Omental fat pad (tissue), 3 donors: ENCODE measurements around the gene MTCL3.
A peak's percentile ranks its signal among the peaks of the same experiment; 100 is the strongest.

ENCODE experiments used
- ATAC-seq: fragments of 150-250 bp; one replicate; pipeline ENCODE4 v1.9.1; 2016; ENCODE audit warnings: mild to moderate bottlenecking, moderate library complexity; ENCODE audit not compliant: low FRiP score
- DNase-seq: peaks from one replicate; pipeline ENCODE4 v3.0.0-alpha.2; 2019; ENCODE audit warnings: low spot score
- TF ChIP-seq, protein P1 (sequence below), 3 donors: fragments of 450-650 bp; IDR thresholded peaks; one replicate each; pipeline ENCODE4 v1.5.1; 2016 to 2017; ENCODE audit warnings: antibody characterized with exemption in 3 of 3, mild to moderate bottlenecking in 3 of 3, moderate library complexity in 2 of 3

MTCL3 gene

GRCh38 chr6:127475135-127475822 is 43.9 kb downstream of the MTCL3 start:
- ATAC-seq (no peak), DNase-seq (no peak)

DNA sequence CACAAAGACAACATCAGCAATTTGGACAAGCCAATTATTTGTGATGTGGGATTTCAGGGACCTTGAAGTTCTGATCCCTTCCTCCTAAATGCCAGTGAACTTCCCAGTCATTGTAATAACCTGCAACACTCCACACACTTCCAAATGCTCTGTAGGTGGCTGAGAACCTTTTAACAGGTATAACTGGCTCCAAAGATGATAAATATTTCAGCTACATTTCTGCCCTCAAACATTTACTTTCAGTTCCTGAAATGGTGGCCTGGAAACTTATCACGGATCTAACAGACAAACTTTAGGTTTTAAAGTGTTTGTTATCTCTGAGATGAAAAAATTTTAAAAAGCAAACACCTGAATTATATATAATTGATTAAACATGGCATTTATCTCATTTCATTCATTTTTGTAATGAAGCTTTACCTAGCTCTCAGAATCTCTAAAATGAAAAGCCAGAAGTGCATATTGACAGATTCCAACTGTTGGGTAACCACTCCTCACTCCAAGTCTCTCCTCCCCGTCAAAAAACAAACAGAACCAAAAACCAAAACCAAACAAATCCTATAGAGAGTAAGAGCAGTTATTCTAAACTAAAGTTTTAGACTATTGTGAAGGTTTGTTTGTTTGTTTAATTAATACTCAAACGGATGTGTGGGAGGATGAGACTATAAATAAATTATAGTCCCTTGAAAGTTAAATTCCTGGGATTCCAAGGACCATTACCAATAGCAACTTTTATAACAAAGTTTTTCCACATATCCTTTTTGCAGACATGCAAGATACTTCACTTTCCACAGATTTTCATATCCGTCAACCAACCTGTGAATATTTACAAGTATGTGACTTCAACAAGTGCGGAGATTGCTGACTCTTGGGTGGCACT is 47.5 kb downstream of the MTCL3 start:
- DNase-seq (no peak), ATAC-seq (no peak)
- TF ChIP-seq, protein P1, sequence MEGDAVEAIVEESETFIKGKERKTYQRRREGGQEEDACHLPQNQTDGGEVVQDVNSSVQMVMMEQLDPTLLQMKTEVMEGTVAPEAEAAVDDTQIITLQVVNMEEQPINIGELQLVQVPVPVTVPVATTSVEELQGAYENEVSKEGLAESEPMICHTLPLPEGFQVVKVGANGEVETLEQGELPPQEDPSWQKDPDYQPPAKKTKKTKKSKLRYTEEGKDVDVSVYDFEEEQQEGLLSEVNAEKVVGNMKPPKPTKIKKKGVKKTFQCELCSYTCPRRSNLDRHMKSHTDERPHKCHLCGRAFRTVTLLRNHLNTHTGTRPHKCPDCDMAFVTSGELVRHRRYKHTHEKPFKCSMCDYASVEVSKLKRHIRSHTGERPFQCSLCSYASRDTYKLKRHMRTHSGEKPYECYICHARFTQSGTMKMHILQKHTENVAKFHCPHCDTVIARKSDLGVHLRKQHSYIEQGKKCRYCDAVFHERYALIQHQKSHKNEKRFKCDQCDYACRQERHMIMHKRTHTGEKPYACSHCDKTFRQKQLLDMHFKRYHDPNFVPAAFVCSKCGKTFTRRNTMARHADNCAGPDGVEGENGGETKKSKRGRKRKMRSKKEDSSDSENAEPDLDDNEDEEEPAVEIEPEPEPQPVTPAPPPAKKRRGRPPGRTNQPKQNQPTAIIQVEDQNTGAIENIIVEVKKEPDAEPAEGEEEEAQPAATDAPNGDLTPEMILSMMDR (IDR thresholded peaks at IDR 0.05), result no peak

More at GRCh38 chr6:127475135-127475822, 43.9 kb downstream of the MTCL3 start:
- TF ChIP-seq, protein P1 (IDR thresholded peaks at IDR 0.05), result no peak

GRCh38 chr6:127468936-127469335 is 50.2 kb downstream of the MTCL3 start:
- ATAC-seq (no peak), DNase-seq (no peak)
- TF ChIP-seq, protein P1 (IDR thresholded peaks at IDR 0.05), result no peak

DNA sequence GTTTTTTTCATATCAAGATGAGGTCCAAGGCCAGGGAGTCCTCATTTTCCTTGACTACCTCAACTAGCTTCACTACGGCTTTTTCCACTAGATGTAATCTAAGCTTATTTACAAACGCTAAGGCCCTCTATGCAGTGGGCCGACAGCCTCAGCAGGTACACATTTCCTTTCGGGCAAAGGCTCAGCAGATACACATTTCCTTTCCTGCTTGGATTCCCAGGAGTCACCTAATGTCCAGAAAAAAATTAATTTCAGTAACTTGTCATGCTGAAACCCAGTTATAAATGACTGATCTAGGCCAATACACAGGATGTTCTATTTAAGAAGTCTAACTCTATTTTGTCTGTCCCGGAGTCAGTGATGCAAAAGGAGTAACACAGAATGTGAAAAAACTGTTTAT is 52.7 kb downstream of the MTCL3 start:
- TF ChIP-seq, protein P1 (IDR thresholded peaks at IDR 0.05), result no peak
- DNase-seq (no peak), ATAC-seq (no peak)

DNA sequence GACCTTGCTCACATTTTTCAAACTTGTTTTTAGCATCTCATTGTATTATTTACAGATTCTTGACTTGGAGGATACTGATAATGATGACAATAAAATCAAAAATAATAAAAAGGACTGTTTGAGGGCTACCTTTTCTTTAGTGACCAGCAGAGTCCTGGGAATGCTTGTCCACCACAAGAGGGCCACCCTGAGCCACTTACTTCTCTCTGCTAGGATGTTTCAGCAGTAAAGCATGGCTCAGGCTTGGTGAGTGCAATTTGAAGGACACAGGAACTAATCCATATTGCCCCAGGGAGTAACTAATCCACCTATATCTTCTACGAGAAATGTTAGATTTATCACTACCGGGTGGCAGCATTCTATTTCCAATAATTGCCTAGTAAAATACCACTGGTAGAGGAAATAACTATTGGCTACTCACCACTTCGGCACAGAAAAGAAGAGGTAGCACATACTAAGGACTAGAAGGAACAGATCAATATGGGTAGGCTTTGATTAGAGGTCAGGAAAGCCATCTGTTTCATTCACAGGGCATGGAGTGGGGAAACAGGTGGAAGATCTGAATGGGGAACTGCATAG is 54.2 kb downstream of the MTCL3 start:
- DNase-seq, result no peak
- TF ChIP-seq, protein P1 (IDR thresholded peaks at IDR 0.05), result peak in 1 of 3 donors; percentile 6
- peak; percentile 89 for ATAC-seq

DNA sequence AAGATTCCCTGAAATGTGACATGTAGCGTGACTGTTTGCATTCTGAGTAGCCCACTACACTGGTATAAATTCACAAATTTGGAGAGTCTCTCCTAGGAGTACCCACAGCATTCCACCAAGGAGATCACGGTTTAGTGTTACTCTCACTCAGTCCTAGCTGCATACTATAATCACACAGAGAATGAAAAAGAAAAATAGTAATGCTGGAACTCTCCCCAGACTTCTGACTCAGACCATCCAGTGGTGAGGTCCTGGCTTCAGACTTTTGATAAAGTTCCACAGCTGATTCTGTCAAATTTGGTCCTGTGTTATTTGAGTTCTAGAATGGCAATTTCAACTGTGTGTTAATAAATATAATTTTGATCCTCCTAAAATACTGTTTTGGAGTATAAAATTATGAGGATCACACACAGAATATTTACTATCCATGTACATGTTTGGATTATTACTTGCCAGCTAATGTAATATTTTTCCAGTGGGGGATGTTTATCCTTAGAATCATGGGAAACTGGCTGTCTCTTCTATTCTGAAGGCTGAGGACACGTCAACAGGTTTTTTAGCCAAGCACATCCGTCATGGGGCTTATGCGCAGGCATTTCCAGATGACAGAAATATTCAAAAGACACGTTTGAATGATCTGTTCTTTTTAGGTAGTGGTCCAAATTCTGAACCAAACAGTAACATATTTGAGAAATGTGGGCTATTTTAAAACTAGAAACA is 54.8 kb downstream of the MTCL3 start:
- TF ChIP-seq, protein P1 (IDR thresholded peaks at IDR 0.05), result no peak
- ATAC-seq (peak; percentile 92), DNase-seq (no peak)
